Osteocyte (in vitro differentiated cells): Measurements from ENCODE around the gene WEE2. TPM values are rescaled to one million over a fixed set of nuclear protein-coding genes. Genes with fewer than 3 reads are reported as not detected.
"Not testable (repeated sequence)": the region's sequence is repeated elsewhere in the genome, so short reads cannot be mapped to it uniquely, and the experiment has no call there.

Source experiments
- DNase-seq: peaks from one replicate; pipeline ENCODE4 v3.0.0; 2021; ENCODE audit warnings: mixed read lengths; ENCODE audit not compliant: unreplicated experiment; ENCODE audit errors: extremely low spot score
- H3K27ac Mint-ChIP-seq: one replicate; pipeline ENCODE4 v1.8.0; 2021; ENCODE audit warnings: mild to moderate bottlenecking, mixed read lengths; ENCODE audit not compliant: unreplicated experiment
- H3K27me3 Mint-ChIP-seq: one replicate; pipeline ENCODE4 v1.8.0; 2021; ENCODE audit warnings: mixed read lengths; ENCODE audit not compliant: unreplicated experiment
- H3K36me3 Mint-ChIP-seq: one replicate; pipeline ENCODE4 v1.8.0; 2021; ENCODE audit warnings: mixed read lengths; ENCODE audit not compliant: unreplicated experiment
- H3K4me1 Mint-ChIP-seq: one replicate; pipeline ENCODE4 v1.8.0; 2021; ENCODE audit warnings: mixed read lengths; ENCODE audit not compliant: unreplicated experiment
- H3K4me3 Mint-ChIP-seq: one replicate; pipeline ENCODE4 v1.8.0; 2021; ENCODE audit warnings: mild to moderate bottlenecking, moderate library complexity, mixed read lengths; ENCODE audit not compliant: unreplicated experiment
- H3K9me3 Mint-ChIP-seq: one replicate; pipeline ENCODE4 v1.8.0; 2021; ENCODE audit warnings: mixed read lengths; ENCODE audit not compliant: unreplicated experiment
- total RNA-seq: library from RNA; stranded (reverse); gene quantifications from 2 replicates; pipeline ENCODE4 v1.2.1, GENCODE V29; 2021
- TF ChIP-seq, protein P1 (sequence below): fragments of 200-600 bp; sonication (generic); IDR thresholded peaks from 2 replicates; pipeline ENCODE4 v1.5.0; 2021; ENCODE audit warnings: antibody characterized with exemption, mild to moderate bottlenecking, moderate library complexity

Gene WEE2
- total RNA-seq, 1 donor from 2014 or later: not detected

DNA sequence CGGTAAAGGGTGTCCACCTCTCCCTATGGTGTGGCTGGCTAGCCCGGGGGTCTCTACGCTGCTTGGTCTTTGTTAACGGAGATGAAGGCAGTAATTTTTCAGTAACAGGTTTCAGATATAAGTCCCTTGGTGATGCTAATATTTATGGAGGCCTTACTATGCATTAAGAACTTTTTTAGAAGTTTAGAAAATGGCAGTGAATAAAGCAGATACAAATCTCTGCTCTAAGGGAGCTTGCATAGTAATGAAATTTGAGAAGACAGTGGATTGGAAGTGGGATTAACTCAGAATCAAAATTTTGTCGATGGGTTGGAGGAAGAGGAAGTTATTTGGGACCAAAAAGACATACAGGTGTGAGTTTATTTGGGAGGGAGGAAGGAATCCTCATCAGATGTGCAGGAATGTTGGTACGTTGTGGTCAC, 30.4 kb downstream of the WEE2 start:
- TF ChIP-seq, protein P1, sequence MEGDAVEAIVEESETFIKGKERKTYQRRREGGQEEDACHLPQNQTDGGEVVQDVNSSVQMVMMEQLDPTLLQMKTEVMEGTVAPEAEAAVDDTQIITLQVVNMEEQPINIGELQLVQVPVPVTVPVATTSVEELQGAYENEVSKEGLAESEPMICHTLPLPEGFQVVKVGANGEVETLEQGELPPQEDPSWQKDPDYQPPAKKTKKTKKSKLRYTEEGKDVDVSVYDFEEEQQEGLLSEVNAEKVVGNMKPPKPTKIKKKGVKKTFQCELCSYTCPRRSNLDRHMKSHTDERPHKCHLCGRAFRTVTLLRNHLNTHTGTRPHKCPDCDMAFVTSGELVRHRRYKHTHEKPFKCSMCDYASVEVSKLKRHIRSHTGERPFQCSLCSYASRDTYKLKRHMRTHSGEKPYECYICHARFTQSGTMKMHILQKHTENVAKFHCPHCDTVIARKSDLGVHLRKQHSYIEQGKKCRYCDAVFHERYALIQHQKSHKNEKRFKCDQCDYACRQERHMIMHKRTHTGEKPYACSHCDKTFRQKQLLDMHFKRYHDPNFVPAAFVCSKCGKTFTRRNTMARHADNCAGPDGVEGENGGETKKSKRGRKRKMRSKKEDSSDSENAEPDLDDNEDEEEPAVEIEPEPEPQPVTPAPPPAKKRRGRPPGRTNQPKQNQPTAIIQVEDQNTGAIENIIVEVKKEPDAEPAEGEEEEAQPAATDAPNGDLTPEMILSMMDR: no peak
- no peaks in the 10 kb centered on the region for H3K27me3 Mint-ChIP-seq
- no peaks in the 10 kb centered on the region for H3K9me3 Mint-ChIP-seq
- H3K36me3 Mint-ChIP-seq: peaks cover 18% of the 10 kb centered on the region
- H3K4me3 Mint-ChIP-seq: peak overlapping the region; percentile 99
- H3K4me1 Mint-ChIP-seq: peaks cover 23% of the 10 kb centered on the region
- no peak for DNase-seq
- H3K27ac Mint-ChIP-seq: peak overlapping the region; percentile 98

DNA sequence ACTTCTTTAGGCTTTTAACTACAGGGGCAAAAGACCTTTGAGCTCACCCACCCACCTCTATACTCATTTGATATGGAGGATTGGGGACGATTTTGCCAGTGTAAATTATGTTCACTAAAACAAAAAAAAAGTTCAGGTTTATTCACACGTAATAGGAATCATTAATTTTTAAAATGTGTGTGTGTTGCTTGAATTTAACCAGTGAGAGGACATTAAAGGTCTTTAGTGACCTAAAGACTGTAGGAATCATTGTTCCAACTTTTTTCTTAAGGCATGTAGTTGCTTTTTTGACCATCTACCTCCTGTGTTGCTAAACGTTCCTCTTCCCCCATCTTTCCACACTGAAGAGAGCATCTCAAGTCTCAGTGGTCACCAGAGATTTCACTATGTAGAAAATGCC, 31.1 kb downstream of the WEE2 start:
- Mint-ChIP-seq H3K27ac (no peak overlapping the region), H3K4me3 (peak overlapping the region; percentile 99)

DNA sequence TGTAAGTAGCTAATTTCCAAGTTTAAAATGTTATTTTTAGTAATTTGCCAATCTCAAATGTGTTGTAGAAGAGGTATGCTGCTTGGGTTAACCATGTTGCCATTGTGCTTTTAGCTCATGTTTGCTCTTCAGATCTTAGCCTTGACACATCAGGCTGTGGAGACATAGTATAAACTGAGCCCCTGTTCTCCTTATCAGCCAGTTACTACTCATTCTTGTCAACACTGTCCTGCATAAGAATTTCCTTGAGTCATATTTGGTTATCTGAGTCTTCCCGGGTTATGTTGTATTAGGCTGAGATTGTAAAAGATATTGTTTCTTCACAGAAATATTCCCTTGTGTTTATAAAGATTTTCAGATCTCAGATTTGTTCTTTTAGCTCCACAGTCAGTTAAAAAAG, 34.1 kb downstream of the WEE2 start:
- Mint-ChIP-seq H3K9me3 (no peaks in the 10 kb centered on the region), H3K4me3 (no peak overlapping the region), H3K27ac (no peak overlapping the region), H3K4me1 (peaks cover 21% of the 10 kb centered on the region), H3K27me3 (no peaks in the 10 kb centered on the region), H3K36me3 (peaks cover 42% of the 10 kb centered on the region)
- TF ChIP-seq, protein P1: no peak
- DNase-seq: no peak

More for the DNA sequence above, 31.1 kb downstream of the WEE2 start:
- no peak for DNase-seq
- H3K4me1 Mint-ChIP-seq: peaks cover 23% of the 10 kb centered on the region
- H3K36me3 Mint-ChIP-seq: peaks cover 25% of the 10 kb centered on the region
- no peaks in the 10 kb centered on the region for H3K9me3 Mint-ChIP-seq
- TF ChIP-seq, protein P1: no peak
- H3K27me3 Mint-ChIP-seq: no peaks in the 10 kb centered on the region

DNA sequence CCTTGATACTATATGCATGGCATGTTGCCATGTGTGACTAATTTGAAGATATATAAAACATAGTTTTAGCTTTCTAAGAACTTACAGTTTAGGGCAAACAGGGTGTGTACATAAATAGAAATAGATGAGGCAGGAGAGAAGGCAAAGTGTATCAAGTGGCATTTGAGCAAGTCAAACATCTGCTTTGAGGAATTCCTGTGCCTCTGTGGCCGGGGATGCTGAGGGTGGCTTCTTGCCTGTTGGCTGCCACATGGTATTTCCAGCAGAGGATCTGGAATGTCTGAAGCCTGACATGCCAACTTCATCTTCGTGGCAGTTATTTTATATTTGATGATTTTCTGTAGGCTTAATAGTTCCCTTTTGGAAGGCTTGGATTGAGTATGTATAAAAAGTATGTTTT, 36.0 kb downstream of the WEE2 start:
- Mint-ChIP-seq H3K27me3 (no peaks in the 10 kb centered on the region), H3K27ac (no peak overlapping the region), H3K4me3 (no peak overlapping the region), H3K9me3 (no peaks in the 10 kb centered on the region), H3K4me1 (peaks cover 9% of the 10 kb centered on the region), H3K36me3 (peaks cover 52% of the 10 kb centered on the region)
- TF ChIP-seq, protein P1: no peak
- DNase-seq: no peak

DNA sequence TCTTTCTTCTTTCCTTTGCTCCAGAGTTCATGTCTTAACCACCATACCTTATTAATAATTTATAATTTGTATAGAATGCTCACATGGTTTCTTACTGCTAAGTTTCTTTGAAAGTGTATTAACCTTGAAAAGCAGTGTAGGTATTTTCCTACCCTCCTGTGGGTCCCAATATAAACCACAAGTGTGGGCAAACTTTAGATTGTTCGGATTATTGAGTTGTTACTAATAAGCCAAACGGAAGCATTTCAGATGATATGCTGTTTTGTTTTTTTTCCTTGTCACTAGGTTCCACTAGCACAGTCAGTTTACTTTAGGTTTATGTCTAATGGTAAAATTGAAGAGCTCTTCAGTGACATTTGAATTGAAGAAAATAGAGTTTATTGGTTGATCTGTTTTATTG, 40.2 kb downstream of the WEE2 start:
- no peak overlapping the region for H3K27ac Mint-ChIP-seq
- H3K4me3 Mint-ChIP-seq: no peak overlapping the region
- TF ChIP-seq, protein P1: no peak
- peaks cover 18% of the 10 kb centered on the region for H3K9me3 Mint-ChIP-seq
- H3K36me3 Mint-ChIP-seq: peaks cover 75% of the 10 kb centered on the region
- DNase-seq: no peak
- no peaks in the 10 kb centered on the region for H3K27me3 Mint-ChIP-seq
- no peaks in the 10 kb centered on the region for H3K4me1 Mint-ChIP-seq

DNA sequence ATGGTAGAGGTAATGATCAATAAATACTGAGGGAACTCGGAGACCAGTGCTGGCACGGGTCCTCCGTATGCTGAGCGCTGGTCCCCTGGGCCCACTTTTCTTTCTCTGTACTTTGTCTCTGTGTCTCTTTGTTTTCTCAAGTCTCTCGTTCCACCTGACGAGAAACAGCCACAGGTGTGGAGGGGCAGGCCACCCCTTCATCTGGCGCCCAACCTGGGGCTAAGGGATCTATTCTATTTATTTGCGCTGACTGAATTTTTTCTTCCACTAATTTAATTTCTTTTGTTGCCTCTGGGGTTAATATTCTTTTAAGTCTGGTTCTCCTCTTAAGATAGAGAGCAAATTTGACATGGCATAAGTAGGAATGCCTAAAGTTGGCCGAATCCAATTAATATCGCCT, 43.8 kb downstream of the WEE2 start:
- Mint-ChIP-seq H3K36me3 (peaks cover 72% of the 10 kb centered on the region), H3K9me3 (peaks cover 18% of the 10 kb centered on the region)
- H3K4me3 Mint-ChIP-seq, H3K27me3 Mint-ChIP-seq, H3K4me1 Mint-ChIP-seq, H3K27ac Mint-ChIP-seq, DNase-seq: not testable (repeated sequence)
